Measurements from ENCODE around the gene LPCAT1.

GRCh38 chr5:1510151-1510561, 13.6 kb downstream of the LPCAT1 start:
- no peak for TF ChIP-seq CTCF (IDR thresholded peaks at IDR 0.05)
- no peak for TF ChIP-seq EZH2 (IDR thresholded peaks at IDR 0.05)
- TF ChIP-seq EZH2phosphoT487 (IDR thresholded peaks at IDR 0.05) = no peak

All from neural progenitor cell (in vitro differentiated cells).